Measurements from ENCODE around the gene STOX2. TPM values are rescaled to one million over a fixed set of nuclear protein-coding genes. Genes with fewer than 3 reads are reported as not detected.

The STOX2 gene
- total RNA-seq, 2 experiments from 2014 or later = not detected

DNA sequence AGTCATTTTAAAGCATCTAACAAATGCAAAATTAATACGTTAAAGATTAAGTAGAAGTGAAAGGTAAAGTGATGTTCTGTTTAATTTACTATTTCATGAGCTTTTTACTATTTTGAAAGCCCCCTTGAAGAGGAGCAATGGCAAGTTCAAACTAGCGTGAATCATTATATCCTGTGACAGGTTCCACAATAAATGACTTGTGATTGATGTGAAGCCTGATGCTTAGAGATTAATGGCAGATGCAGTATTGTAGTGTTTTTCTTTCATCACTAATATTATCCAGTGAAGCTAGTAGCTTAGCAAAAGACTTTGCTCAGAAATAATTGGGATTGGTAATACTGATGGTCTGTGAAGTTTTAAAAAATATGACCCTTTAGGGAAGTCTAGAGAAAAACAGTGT, 57.3 kb downstream of the STOX2 start:
- no peak for ATAC-seq (ENCODE audit: low read depth)
- Mint-ChIP-seq H3K36me3 (no peaks in the 10 kb centered on the region), H3K4me3 (no peak overlapping the region)

GRCh38 chr4:183966371-183966770, 61.3 kb downstream of the STOX2 start:
- Mint-ChIP-seq H3K36me3 (no peaks in the 10 kb centered on the region), H3K9me3 (no peaks in the 10 kb centered on the region), H3K27me3 (peaks cover 7% of the 10 kb centered on the region), H3K4me3 (no peak overlapping the region), H3K4me1 (peaks cover 2% of the 10 kb centered on the region), H3K27ac (no peak overlapping the region)
- DNase-seq = no peak
- ATAC-seq (ENCODE audit: low read depth) = no peak
- POLR2A ChIA-PET = no interaction called here

More for the DNA sequence above, 57.3 kb downstream of the STOX2 start:
- Mint-ChIP-seq H3K27ac (no peak overlapping the region), H3K4me1 (no peaks in the 10 kb centered on the region), H3K27me3 (no peaks in the 10 kb centered on the region), H3K9me3 (no peaks in the 10 kb centered on the region)
- POLR2A ChIA-PET = interaction anchor here (0.7 kb wide), 1 partner anchor 46 kb away, joined by 3 read pairs; no protein-coding TSS in a partner anchor
- no peak for DNase-seq

DNA sequence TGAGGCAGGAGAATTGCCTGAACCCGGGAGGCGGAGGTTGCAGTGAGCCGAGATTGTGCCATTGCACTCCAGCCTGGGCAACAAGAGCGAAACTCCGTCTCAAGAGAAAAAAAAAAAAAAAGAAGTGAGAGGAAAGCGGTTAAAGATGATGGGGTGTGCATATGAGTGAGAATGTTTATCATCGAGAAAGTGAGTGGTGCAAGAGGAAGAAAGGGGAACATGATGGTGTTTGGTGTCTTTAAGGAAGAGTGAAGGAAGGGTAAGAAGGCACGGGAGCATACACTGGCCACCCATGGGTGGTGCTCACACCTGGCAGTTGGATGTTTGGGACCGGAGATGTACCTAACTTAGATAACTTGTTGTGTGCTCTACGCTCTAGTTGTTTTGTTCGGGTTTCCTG, 62.2 kb downstream of the STOX2 start:
- Mint-ChIP-seq H3K27ac (no peak overlapping the region), H3K36me3 (no peaks in the 10 kb centered on the region), H3K9me3 (no peaks in the 10 kb centered on the region), H3K27me3 (peaks cover 10% of the 10 kb centered on the region), H3K4me3 (no peak overlapping the region), H3K4me1 (peaks cover 2% of the 10 kb centered on the region)
- DNase-seq (no peak), ATAC-seq (ENCODE audit: low read depth) (no peak)
- POLR2A ChIA-PET = no interaction called here

DNA sequence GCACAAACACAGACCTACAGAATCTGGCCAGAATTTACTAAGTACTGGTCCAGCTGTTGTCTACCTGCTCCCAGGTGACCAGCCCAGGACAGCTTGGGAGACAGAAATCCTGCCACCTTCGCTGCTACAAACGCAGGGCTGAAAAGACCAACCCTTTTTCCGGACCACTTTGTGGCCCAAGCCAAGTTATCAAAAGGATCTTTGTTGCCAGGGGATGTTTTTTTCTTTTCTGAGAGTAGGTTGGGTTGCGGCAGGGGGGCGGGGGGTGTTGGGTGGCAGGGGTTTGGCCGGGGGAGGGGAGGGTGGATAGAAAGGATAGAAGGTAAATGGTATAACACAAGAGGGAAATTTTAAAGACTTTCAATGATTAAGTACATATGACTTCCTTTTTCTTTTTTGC, 63.4 kb downstream of the STOX2 start:
- Mint-ChIP-seq H3K27me3 (peaks cover 10% of the 10 kb centered on the region), H3K4me3 (no peak overlapping the region), H3K4me1 (peaks cover 2% of the 10 kb centered on the region), H3K9me3 (no peaks in the 10 kb centered on the region), H3K36me3 (no peaks in the 10 kb centered on the region), H3K27ac (no peak overlapping the region)
- POLR2A ChIA-PET = no interaction called here
- no peak for ATAC-seq (ENCODE audit: low read depth)
- DNase-seq = no peak

GRCh38 chr4:183968931-183969330, 63.8 kb downstream of the STOX2 start:
- no peak for ATAC-seq (ENCODE audit: low read depth)
- POLR2A ChIA-PET = no interaction called here
- H3K4me3 Mint-ChIP-seq = no peak overlapping the region
- peaks cover 2% of the 10 kb centered on the region for H3K4me1 Mint-ChIP-seq
- H3K27me3 Mint-ChIP-seq = peaks cover 10% of the 10 kb centered on the region
- DNase-seq = no peak
- no peaks in the 10 kb centered on the region for H3K36me3 Mint-ChIP-seq
- H3K9me3 Mint-ChIP-seq = no peaks in the 10 kb centered on the region
- H3K27ac Mint-ChIP-seq = no peak overlapping the region

- Mint-ChIP-seq H3K4me3 (no peak overlapping the region), H3K27me3 (peaks cover 10% of the 10 kb centered on the region), H3K36me3 (no peaks in the 10 kb centered on the region), H3K9me3 (no peaks in the 10 kb centered on the region), H3K4me1 (peaks cover 2% of the 10 kb centered on the region), H3K27ac (no peak overlapping the region)
- DNase-seq (no peak), ATAC-seq (ENCODE audit: low read depth) (no peak)
- POLR2A ChIA-PET = no interaction called here
These were observed 64.5 kb downstream of the STOX2 start for GRCh38 chr4:183969596-183969995.

DNA sequence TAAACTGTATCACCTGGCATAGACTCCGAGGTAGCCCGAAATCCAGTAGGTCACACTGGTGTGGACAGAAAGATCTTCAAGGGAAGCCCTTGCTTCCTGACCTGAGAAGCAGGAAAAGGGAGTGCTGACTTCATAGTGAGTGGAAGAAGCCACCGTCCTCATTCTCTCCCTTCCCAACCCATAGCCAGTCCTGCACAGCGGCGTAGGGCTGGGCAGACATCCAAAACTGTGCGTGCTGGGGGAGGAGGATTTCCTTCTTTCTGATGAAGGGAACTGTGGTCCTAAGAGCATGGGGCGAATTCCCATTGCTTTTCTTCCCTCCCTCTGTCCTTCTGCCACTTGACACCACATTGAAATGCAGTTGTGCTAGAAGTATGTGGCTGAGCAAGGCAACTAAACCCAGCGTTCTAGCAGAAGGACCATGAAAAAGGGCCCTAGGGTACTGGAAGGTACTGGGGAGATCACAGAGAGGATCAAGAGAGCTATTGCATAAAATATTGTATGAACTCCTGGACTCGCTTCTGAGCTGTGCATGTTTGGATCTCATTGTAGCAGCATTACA, 66.9 kb downstream of the STOX2 start:
- H3K27me3 Mint-ChIP-seq = peaks cover 19% of the 10 kb centered on the region
- no peak overlapping the region for H3K27ac Mint-ChIP-seq
- no peak overlapping the region for H3K4me3 Mint-ChIP-seq
- no peaks in the 10 kb centered on the region for H3K36me3 Mint-ChIP-seq
- no peak for ATAC-seq (ENCODE audit: low read depth)
- DNase-seq = no peak
- no peaks in the 10 kb centered on the region for H3K9me3 Mint-ChIP-seq
- H3K4me1 Mint-ChIP-seq = peaks cover 2% of the 10 kb centered on the region
- POLR2A ChIA-PET = no interaction called here

DNA sequence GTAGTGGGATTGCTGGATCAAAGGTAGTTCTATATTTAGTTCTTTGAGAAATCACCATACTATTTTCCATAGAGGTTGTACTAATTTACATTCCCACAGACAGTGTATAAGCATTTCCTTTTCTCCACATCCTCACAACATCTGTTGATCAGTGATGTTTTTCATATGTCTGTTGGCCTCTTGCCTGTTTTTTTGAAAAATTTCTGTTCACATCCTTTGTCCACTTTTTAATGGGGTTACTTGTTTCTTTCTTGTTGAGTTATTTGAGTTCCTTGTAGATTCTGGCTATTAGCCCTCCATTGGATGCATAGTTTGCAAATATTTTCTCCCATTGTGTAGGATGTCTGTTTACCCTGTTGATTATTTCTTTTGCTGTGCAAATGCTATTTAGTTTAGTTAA, 72.6 kb downstream of the STOX2 start:
- POLR2A ChIA-PET = no interaction called here
- Mint-ChIP-seq H3K4me3 (no peak overlapping the region), H3K27ac (no peak overlapping the region), H3K9me3 (no peaks in the 10 kb centered on the region), H3K4me1 (no peaks in the 10 kb centered on the region), H3K36me3 (no peaks in the 10 kb centered on the region), H3K27me3 (peaks cover 18% of the 10 kb centered on the region)
- DNase-seq = no peak
- ATAC-seq (ENCODE audit: low read depth) = no peak

GRCh38 chr4:183984566-183984965, 79.5 kb downstream of the STOX2 start:
- Mint-ChIP-seq H3K27ac (no peak overlapping the region), H3K4me1 (peaks cover 3% of the 10 kb centered on the region), H3K4me3 (no peak overlapping the region), H3K27me3 (peaks cover 5% of the 10 kb centered on the region), H3K36me3 (no peaks in the 10 kb centered on the region), H3K9me3 (no peaks in the 10 kb centered on the region)
- ATAC-seq (ENCODE audit: low read depth) (no peak), DNase-seq (no peak)
- POLR2A ChIA-PET = no interaction called here

- no peaks in the 10 kb centered on the region for H3K36me3 Mint-ChIP-seq
These were observed 80.7 kb downstream of the STOX2 start for GRCh38 chr4:183985786-183986185.

GRCh38 chr4:183986291-183986970, 81.3 kb downstream of the STOX2 start:
- Mint-ChIP-seq H3K27me3 (peaks cover 6% of the 10 kb centered on the region), H3K4me1 (peaks cover 3% of the 10 kb centered on the region), H3K27ac (no peak overlapping the region), H3K4me3 (no peak overlapping the region), H3K36me3 (no peaks in the 10 kb centered on the region), H3K9me3 (no peaks in the 10 kb centered on the region)
- POLR2A ChIA-PET = no interaction called here
- no peak for ATAC-seq (ENCODE audit: low read depth)
- no peak for DNase-seq

More at GRCh38 chr4:183985786-183986185, 80.7 kb downstream of the STOX2 start:
- peaks cover 6% of the 10 kb centered on the region for H3K27me3 Mint-ChIP-seq
- H3K4me3 Mint-ChIP-seq = no peak overlapping the region
- H3K4me1 Mint-ChIP-seq = peaks cover 3% of the 10 kb centered on the region
- DNase-seq = no peak
- ATAC-seq (ENCODE audit: low read depth) = no peak
- no peaks in the 10 kb centered on the region for H3K9me3 Mint-ChIP-seq
- H3K27ac Mint-ChIP-seq = no peak overlapping the region
- POLR2A ChIA-PET = no interaction called here

- H3K36me3 Mint-ChIP-seq = no peaks in the 10 kb centered on the region
- no peak overlapping the region for H3K27ac Mint-ChIP-seq
- peaks cover 7% of the 10 kb centered on the region for H3K27me3 Mint-ChIP-seq
- H3K9me3 Mint-ChIP-seq = no peaks in the 10 kb centered on the region
- POLR2A ChIA-PET = no interaction called here
- peaks cover 3% of the 10 kb centered on the region for H3K4me1 Mint-ChIP-seq
- no peak for ATAC-seq (ENCODE audit: low read depth)
- DNase-seq = no peak
- no peak overlapping the region for H3K4me3 Mint-ChIP-seq
These were observed 82.2 kb downstream of the STOX2 start for GRCh38 chr4:183986971-183987946.

- Mint-ChIP-seq H3K27ac (no peak overlapping the region), H3K27me3 (peaks cover 10% of the 10 kb centered on the region), H3K4me1 (peaks cover 1% of the 10 kb centered on the region), H3K4me3 (no peak overlapping the region), H3K36me3 (no peaks in the 10 kb centered on the region), H3K9me3 (no peaks in the 10 kb centered on the region)
- DNase-seq = no peak
- POLR2A ChIA-PET = no interaction called here
- no peak for ATAC-seq (ENCODE audit: low read depth)
These were observed 82.9 kb downstream of the STOX2 start for GRCh38 chr4:183987987-183988392.
